ENCODE results near the gene NR1H3. TPM values are rescaled to one million over a fixed set of nuclear protein-coding genes. Genes with fewer than 3 reads are reported as not detected.

Gene NR1H3
- total RNA-seq, 2 donors from 2014 or later, result 2.2 to 4.3 TPM

DNA sequence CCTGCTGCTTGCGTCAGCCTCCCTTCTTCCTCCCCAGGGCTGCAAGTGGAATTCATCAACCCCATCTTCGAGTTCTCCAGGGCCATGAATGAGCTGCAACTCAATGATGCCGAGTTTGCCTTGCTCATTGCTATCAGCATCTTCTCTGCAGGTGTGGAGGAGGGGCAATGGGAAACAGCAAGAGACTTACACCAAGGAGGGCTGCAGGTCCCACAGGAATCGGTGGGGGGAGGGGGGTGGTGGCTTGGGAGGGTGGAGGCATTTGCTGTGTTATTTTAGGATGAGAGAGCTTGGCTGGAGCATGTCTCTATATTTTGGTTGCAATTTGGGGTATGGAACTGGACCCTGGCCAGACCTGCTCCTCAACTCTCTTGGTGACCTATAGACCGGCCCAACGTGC lies 10.1 kb downstream of the NR1H3 start:
- ATAC-seq (no peak), DNase-seq (no peak)
- H3K4me3 Mint-ChIP-seq, result peak overlapping the region; percentile 92
- H3K36me3 Mint-ChIP-seq (ENCODE audit: low read depth), result no peaks in the 10 kb centered on the region
- H3K27ac Mint-ChIP-seq, result peak overlapping the region; percentile 98
- no peaks in the 10 kb centered on the region for H3K27me3 Mint-ChIP-seq
- H3K9me3 ChIP-seq (ENCODE audit: control insufficient read depth, low read length, poor library complexity, severe bottlenecking), result no peaks in the 10 kb centered on the region
- peaks cover 36% of the 10 kb centered on the region for H3K4me1 Mint-ChIP-seq

DNA sequence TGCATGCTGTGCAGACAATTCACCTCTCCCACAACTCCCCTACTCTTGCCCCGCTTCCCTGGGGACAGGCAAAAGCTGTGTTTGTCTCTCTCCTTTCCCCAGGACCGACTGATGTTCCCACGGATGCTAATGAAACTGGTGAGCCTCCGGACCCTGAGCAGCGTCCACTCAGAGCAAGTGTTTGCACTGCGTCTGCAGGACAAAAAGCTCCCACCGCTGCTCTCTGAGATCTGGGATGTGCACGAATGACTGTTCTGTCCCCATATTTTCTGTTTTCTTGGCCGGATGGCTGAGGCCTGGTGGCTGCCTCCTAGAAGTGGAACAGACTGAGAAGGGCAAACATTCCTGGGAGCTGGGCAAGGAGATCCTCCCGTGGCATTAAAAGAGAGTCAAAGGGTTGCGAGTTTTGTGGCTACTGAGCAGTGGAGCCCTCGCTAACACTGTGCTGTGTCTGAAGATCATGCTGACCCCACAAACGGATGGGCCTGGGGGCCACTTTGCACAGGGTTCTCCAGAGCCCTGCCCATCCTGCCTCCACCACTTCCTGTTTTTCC lies 10.7 kb downstream of the NR1H3 start:
- H3K27me3 Mint-ChIP-seq, result no peaks in the 10 kb centered on the region
- H3K9me3 ChIP-seq (ENCODE audit: control insufficient read depth, low read length, poor library complexity, severe bottlenecking), result no peaks in the 10 kb centered on the region
- ATAC-seq (no peak), DNase-seq (no peak)
- peak overlapping the region; percentile 92 for H3K4me3 Mint-ChIP-seq
- peaks cover 37% of the 10 kb centered on the region for H3K4me1 Mint-ChIP-seq
- no peaks in the 10 kb centered on the region for H3K36me3 Mint-ChIP-seq (ENCODE audit: low read depth)
- H3K27ac Mint-ChIP-seq, result peak overlapping the region; percentile 98

DNA sequence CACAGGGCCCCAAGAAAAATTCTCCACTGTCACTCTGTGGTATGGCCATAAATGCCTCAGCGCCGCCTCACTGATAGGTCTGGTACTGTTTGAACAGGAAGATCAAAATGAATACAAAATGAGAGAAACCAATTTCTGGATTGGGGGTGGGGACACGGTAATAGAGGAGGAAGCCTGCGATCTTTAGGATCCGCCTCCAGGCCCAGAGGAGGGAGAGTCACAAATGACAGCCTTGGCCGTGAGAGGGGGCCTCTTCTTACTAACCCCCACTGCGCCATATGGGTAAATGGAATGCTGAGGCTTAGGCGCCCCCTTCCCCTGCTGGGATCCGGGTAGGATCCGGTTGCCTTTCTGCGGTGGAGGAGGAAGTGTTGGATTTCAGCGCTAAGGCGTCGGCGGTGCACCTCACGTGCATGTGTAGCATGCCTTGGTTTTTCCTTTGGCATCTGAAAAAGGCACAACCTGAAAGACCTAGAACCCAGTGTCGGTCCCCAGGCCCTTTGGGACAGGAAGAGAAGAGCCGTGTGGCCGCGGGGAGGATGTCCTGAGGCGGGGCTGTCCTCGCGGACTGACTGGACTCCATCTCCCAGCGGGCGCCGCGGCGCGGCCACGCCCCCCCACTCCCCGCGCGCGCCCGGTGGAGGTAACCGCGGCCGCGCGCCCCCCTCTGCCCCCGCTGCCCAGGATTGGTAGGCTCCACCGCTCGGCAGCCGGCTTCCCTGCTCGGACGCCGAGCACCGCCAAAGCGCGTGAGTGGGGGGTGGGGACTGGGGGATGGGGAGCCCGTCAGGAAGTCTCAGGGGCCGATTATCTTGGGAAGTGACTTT lies 11.4 kb downstream of the NR1H3 start:
- H3K4me3 Mint-ChIP-seq, result peak overlapping the region; percentile 92
- no peaks in the 10 kb centered on the region for H3K36me3 Mint-ChIP-seq (ENCODE audit: low read depth)
- ATAC-seq (peak; percentile 69), DNase-seq (peak; percentile 77 to 81 (median 81))
- peaks cover 39% of the 10 kb centered on the region for H3K4me1 Mint-ChIP-seq
- no peaks in the 10 kb centered on the region for H3K27me3 Mint-ChIP-seq
- H3K9me3 ChIP-seq (ENCODE audit: control insufficient read depth, low read length, poor library complexity, severe bottlenecking), result no peaks in the 10 kb centered on the region
- peak overlapping the region; percentile 98 for H3K27ac Mint-ChIP-seq

DNA sequence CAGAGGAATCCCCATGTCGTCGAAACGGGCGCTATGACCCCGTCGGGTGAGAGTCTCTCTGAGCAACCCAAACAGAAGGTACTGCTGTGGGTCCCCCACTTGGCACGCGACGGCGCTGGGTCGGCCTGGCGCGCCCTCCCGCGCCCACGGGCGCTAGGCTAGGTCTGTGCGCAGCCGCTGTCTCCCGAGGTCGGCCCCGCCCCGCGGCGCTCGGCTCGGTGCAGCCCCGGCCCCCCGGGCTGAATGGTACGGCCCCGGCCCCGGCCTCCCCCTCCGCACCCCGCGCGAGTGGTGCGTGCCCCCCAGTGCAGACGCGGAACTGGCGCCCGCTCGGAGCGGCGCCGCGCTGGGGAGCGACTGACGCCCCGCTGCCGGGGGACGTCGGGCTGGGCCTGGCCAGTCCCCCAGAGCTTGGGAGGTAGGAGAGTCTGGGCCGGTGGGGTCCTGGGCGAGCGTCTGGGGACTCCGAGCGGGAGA lies 12.1 kb downstream of the NR1H3 start, which contains the start of gene MADD:
Gene MADD (plus strand): TSS at position 305 of the 477 bp plus-strand sequence.
- ATAC-seq (peak; percentile 84), DNase-seq (peak; percentile 90 to 92 (median 92))
- H3K4me1 Mint-ChIP-seq, result peaks cover 39% of the 10 kb centered on the region
- no peaks in the 10 kb centered on the region for H3K36me3 Mint-ChIP-seq (ENCODE audit: low read depth)
- no peaks in the 10 kb centered on the region for H3K27me3 Mint-ChIP-seq
- H3K27ac Mint-ChIP-seq, result peak within 1 kb of the TSS; percentile 98
- H3K9me3 ChIP-seq (ENCODE audit: control insufficient read depth, low read length, poor library complexity, severe bottlenecking), result no peaks in the 10 kb centered on the region
- H3K4me3 Mint-ChIP-seq, result peak within 1 kb of the TSS; percentile 92

DNA sequence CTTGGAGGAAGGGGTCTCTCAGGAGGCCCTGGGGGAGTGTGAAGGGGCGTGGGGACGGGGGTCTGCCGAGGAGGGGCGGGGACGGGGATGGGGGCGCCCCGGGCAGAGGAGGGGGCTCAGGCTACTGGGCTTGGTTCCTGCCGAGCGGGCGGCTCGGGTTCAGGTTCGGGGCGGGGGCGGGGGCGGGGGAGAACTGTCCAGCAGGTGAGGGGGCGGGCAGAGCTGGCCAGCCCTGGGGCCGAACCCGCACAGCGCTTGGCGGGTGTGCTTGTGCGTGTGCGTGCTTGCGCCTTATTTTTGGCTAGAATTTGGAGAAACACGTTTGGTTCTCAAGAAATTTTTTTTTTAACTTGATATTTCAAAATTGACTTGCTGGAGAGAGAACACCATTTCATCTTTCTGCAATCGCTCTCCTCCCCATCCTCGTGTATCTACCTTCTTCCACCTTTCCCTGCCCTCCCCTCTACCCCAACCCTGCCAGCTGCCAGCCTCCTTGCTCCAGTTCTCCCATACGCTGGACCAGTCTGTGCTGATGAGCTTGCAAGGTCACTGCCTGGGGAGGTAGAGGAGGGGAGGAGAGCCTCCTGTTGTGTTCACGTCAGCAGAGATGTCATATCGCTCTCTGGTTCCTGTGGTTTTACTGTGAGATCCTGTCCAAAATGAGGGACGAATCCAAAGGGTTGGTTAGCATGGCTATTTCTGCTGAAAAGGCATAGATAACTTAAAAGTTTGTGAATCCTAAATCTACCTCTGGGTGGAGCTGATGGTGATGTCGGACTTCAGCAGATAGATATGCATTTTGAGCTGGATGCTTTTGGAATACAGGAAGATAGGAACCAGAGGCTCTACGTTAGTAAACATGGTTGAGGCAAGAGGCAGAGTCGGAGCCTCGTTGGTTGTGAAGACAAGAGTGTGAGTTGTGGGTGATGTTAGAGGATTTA lies 12.8 kb downstream of the NR1H3 start:
- Mint-ChIP-seq H3K27me3 (no peaks in the 10 kb centered on the region), H3K4me1 (peaks cover 38% of the 10 kb centered on the region), H3K36me3 (ENCODE audit: low read depth) (no peaks in the 10 kb centered on the region), H3K27ac (peak overlapping the region; percentile 93), H3K4me3 (peak overlapping the region; percentile 92)
- H3K9me3 ChIP-seq (ENCODE audit: control insufficient read depth, low read length, poor library complexity, severe bottlenecking), result no peaks in the 10 kb centered on the region
- DNase-seq (peak in 2 of 3 donors; percentile 15), ATAC-seq (no peak)

DNA sequence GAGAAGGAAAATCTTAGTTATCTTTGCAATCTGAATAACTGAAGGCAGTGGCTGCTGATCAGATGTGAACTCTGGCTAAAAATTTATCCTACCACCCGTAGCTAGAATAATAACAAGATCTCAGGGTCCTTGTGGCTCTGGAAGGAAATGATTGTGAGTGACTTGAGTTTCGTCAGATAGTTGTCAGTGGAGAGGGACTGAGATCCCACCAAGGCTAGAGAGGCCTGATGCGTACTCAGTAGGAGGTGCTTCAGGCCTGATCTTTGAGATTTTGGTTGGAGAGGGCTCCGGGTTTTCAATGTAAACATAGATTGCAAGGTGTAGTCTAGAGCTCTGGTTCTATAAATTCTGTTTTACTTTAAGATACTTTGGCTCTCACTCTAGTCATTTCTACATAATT lies 13.5 kb downstream of the NR1H3 start:
- Mint-ChIP-seq H3K4me3 (peak overlapping the region; percentile 92), H3K36me3 (ENCODE audit: low read depth) (no peaks in the 10 kb centered on the region), H3K27me3 (no peaks in the 10 kb centered on the region), H3K27ac (peak overlapping the region; percentile 93), H3K4me1 (peaks cover 42% of the 10 kb centered on the region)
- H3K9me3 ChIP-seq (ENCODE audit: control insufficient read depth, low read length, poor library complexity, severe bottlenecking), result no peaks in the 10 kb centered on the region
- DNase-seq, result no peak
- no peak for ATAC-seq

DNA sequence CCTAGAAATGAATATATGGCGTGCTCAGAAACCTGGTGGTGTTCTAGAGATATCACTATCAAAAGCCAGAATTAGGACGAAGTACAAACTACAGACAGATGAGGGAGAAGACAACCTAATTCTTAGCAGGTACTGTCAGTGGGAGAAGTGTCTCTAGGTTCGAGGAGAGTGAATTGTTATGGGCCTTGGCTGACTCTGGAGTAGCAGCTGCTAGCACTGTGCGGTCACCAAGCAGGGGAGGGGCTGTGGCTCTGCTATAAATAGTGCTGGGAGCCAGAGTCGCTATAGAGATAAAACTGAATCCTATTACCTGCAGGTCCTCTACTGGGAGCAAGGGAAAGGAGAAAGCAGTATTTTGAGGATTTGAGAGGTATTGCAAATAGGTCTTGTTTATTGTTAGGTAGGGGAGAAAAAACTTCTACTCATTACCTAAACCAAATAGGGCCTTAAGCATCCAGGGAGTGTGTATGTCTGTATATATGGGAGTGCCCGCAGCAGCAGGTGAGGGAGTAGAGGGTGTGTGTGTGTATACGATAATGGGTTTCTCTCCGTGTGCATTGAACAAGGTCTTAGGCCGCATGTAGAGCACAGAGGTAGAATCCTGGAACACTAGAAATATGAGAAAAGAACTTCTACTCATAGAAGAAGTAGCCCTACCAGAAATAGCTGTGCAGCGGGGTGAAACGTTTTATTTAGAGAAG lies 14.3 kb downstream of the NR1H3 start:
- Mint-ChIP-seq H3K27ac (peak overlapping the region; percentile 93), H3K36me3 (ENCODE audit: low read depth) (no peaks in the 10 kb centered on the region), H3K4me1 (peaks cover 43% of the 10 kb centered on the region), H3K27me3 (no peaks in the 10 kb centered on the region), H3K4me3 (peak overlapping the region; percentile 75)
- no peak for DNase-seq
- no peaks in the 10 kb centered on the region for H3K9me3 ChIP-seq (ENCODE audit: control insufficient read depth, low read length, poor library complexity, severe bottlenecking)
- ATAC-seq, result no peak

DNA sequence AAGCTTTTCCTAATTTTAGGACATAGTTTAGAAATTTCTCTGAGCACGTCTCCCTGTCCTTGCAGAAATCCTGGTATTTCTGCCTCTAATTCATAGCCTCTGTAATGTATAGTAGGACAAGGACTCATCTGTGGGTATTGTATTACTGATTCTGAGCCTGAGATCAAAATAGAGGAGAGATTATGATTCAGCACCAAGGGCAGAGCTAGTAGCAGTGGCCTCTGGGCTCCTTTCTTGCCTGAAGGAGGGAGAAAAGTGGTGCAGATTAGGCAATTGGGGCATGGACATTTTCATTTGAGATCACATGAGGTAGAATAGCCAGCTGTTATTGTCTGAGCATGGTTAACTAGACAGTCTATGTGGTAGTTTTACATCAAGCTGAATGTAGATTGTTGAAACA lies 14.9 kb downstream of the NR1H3 start:
- Mint-ChIP-seq H3K4me1 (peaks cover 43% of the 10 kb centered on the region), H3K36me3 (ENCODE audit: low read depth) (no peaks in the 10 kb centered on the region), H3K4me3 (peak overlapping the region; percentile 36), H3K27ac (peak overlapping the region; percentile 56), H3K27me3 (no peaks in the 10 kb centered on the region)
- ATAC-seq, result no peak
- H3K9me3 ChIP-seq (ENCODE audit: control insufficient read depth, low read length, poor library complexity, severe bottlenecking), result no peaks in the 10 kb centered on the region
- no peak for DNase-seq

DNA sequence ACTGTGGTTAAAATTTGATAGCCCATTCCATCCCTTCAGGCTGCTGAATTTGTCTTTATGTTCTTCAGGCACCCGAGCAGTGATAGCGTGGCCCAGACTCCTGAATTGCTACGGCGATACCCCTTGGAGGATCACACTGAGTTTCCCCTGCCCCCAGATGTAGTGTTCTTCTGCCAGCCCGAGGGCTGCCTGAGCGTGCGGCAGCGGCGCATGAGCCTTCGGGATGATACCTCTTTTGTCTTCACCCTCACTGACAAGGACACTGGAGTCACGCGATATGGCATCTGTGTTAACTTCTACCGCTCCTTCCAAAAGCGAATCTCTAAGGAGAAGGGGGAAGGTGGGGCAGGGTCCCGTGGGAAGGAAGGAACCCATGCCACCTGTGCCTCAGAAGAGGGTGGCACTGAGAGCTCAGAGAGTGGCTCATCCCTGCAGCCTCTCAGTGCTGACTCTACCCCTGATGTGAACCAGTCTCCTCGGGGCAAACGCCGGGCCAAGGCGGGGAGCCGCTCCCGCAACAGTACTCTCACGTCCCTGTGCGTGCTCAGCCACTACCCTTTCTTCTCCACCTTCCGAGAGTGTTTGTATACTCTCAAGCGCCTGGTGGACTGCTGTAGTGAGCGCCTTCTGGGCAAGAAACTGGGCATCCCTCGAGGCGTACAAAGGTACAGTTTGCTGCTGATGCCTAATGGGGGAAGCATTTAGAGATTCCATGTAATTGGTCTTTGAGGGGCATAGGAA lies 16.9 kb downstream of the NR1H3 start:
- no peak for ATAC-seq
- H3K27ac Mint-ChIP-seq, result peak overlapping the region; percentile 56
- peaks cover 29% of the 10 kb centered on the region for H3K4me1 Mint-ChIP-seq
- H3K27me3 Mint-ChIP-seq, result no peaks in the 10 kb centered on the region
- no peaks in the 10 kb centered on the region for H3K36me3 Mint-ChIP-seq (ENCODE audit: low read depth)
- DNase-seq, result no peak
- no peak overlapping the region for H3K4me3 Mint-ChIP-seq
- H3K9me3 ChIP-seq (ENCODE audit: control insufficient read depth, low read length, poor library complexity, severe bottlenecking), result no peaks in the 10 kb centered on the region

DNA sequence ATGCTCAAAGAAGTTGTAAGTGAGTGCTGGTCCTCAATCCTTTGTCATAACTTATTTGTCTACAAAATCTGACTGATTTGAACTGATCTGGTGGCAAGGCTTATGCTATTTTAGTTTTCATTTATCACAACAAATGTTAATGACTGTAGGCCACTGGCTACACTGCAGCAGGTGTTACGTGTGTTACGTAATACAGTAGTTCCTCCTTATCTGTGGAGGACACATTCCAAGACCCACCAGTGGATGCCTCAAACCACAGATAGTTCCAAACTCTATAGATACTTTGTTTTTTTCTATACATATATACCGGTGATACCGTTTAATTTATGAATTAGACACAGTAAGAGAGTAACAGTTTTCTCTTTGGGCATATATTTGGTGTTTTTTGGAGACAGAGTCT lies 19.1 kb downstream of the NR1H3 start:
- Mint-ChIP-seq H3K27ac (no peak overlapping the region), H3K27me3 (no peaks in the 10 kb centered on the region), H3K36me3 (ENCODE audit: low read depth) (peaks cover 4% of the 10 kb centered on the region)

DNA sequence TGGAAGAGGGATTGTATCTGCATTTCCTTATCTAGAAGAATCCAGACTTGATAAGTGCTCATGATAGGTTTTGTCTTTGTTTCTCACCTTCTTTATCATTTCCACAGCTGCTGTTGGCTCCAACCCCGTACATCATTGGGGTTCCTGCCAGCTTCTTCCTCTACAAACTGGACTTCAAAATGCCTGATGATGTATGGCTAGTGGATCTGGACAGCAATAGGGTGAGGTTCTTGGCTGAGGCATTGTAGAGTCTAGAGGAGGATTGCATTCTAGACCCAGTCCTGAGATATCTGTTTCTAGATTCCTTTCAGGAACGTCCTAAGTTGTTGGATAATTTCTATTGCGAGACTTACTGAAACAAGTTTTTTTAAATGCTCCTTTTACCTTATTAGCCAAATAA lies 20.3 kb downstream of the NR1H3 start:
- no peak overlapping the region for H3K4me3 Mint-ChIP-seq
- H3K9me3 ChIP-seq (ENCODE audit: control insufficient read depth, low read length, poor library complexity, severe bottlenecking), result no peaks in the 10 kb centered on the region
- no peak overlapping the region for H3K27ac Mint-ChIP-seq
- H3K27me3 Mint-ChIP-seq, result no peaks in the 10 kb centered on the region
- peaks cover 10% of the 10 kb centered on the region for H3K4me1 Mint-ChIP-seq
- peaks cover 8% of the 10 kb centered on the region for H3K36me3 Mint-ChIP-seq (ENCODE audit: low read depth)
- DNase-seq (no peak), ATAC-seq (no peak)

More for the DNA sequence above, 19.1 kb downstream of the NR1H3 start:
- no peaks in the 10 kb centered on the region for H3K9me3 ChIP-seq (ENCODE audit: control insufficient read depth, low read length, poor library complexity, severe bottlenecking)
- ATAC-seq (no peak), DNase-seq (no peak)
- peaks cover 19% of the 10 kb centered on the region for H3K4me1 Mint-ChIP-seq
- H3K4me3 Mint-ChIP-seq, result no peak overlapping the region

DNA sequence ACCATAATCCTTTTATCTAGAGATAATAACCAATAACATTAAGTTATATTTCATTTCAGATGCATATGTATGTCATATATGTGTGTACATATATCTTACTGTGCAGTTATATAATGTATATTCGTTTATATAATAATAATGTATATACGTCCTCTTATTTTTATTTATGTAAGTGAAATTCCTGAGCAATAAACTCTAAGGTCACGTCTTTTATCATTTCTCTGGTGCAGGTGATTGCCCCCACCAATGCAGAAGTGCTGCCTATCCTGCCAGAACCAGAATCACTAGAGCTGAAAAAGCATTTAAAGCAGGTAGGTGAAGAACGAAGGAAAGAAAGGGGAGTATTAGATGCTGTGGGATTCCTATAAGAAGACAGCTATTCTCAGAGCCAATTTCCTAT lies 21.0 kb downstream of the NR1H3 start:
- no peaks in the 10 kb centered on the region for H3K9me3 ChIP-seq (ENCODE audit: control insufficient read depth, low read length, poor library complexity, severe bottlenecking)
- ATAC-seq, result no peak
- Mint-ChIP-seq H3K4me1 (peaks cover 10% of the 10 kb centered on the region), H3K4me3 (no peak overlapping the region), H3K27ac (no peak overlapping the region), H3K36me3 (ENCODE audit: low read depth) (peaks cover 8% of the 10 kb centered on the region), H3K27me3 (no peaks in the 10 kb centered on the region)
- DNase-seq, result no peak

Data from T-helper 17 cell (primary cell).